ENCODE data around the gene DMBT1. TPM values are rescaled to one million over a fixed set of nuclear protein-coding genes. Genes with fewer than 3 reads are reported as not detected.

The DMBT1 gene
- total RNA-seq, 1 donor from 2014 or later, result not detected

GRCh38 chr10:122548407-122549085 lies 12.0 kb upstream of the DMBT1 start:
- intact Hi-C loops (cut with micrococcal nuclease), result no loop called here

- intact Hi-C loops (cut with micrococcal nuclease), result no loop called here
Measured at GRCh38 chr10:122549636-122550035, 10.9 kb upstream of the DMBT1 start.

GRCh38 chr10:122550427-122550826 lies 10.1 kb upstream of the DMBT1 start:
- intact Hi-C loops (cut with micrococcal nuclease), result no loop called here

- intact Hi-C loops (cut with micrococcal nuclease), result no loop called here
Measured at GRCh38 chr10:122550983-122551382, 9.6 kb upstream of the DMBT1 start.

GRCh38 chr10:122551450-122551849 lies 9.1 kb upstream of the DMBT1 start:
- intact Hi-C loops (cut with micrococcal nuclease), result no loop called here

GRCh38 chr10:122553341-122553740 lies 7.2 kb upstream of the DMBT1 start:
- intact Hi-C loops (cut with micrococcal nuclease), result no loop called here

- intact Hi-C loops (cut with micrococcal nuclease), result no loop called here
Measured at GRCh38 chr10:122554131-122555036, 6.2 kb upstream of the DMBT1 start.

- intact Hi-C loops (cut with micrococcal nuclease), result no loop called here
Measured at GRCh38 chr10:122555442-122555841, 5.1 kb upstream of the DMBT1 start.

- intact Hi-C loops (cut with micrococcal nuclease), result no loop called here
Measured at GRCh38 chr10:122557516-122557915, 3.0 kb upstream of the DMBT1 start.

GRCh38 chr10:122558452-122558851 lies 2.1 kb upstream of the DMBT1 start:
- intact Hi-C loops (cut with micrococcal nuclease), result no loop called here

GRCh38 chr10:122559228-122559627 lies 1.3 kb upstream of the DMBT1 start:
- intact Hi-C loops (cut with micrococcal nuclease), result loop anchor here (1.0 kb wide), 1 partner anchor 14 kb away; no protein-coding TSS in a partner anchor

- intact Hi-C loops (cut with micrococcal nuclease), result loop anchor here (10.0 kb wide), 1 partner anchor 1004 kb away; no protein-coding TSS in a partner anchor
Measured at GRCh38 chr10:122561212-122561611, 658 bp downstream of the DMBT1 start.

GRCh38 chr10:122561792-122562191 lies 1.2 kb downstream of the DMBT1 start:
- intact Hi-C loops (cut with micrococcal nuclease), result loop anchor here (10.0 kb wide), 1 partner anchor 1003 kb away; no protein-coding TSS in a partner anchor

GRCh38 chr10:122564980-122565379 lies 4.4 kb downstream of the DMBT1 start:
- intact Hi-C loops (cut with micrococcal nuclease), result loop anchor here (1.0 to 10.0 kb wide), 7 partner anchors 40 to 1000 kb away; no protein-coding TSS in a partner anchor

GRCh38 chr10:122565766-122566206 lies 5.2 kb downstream of the DMBT1 start:
- intact Hi-C loops (cut with micrococcal nuclease), result loop anchor here (1.0 to 10.0 kb wide), 8 partner anchors 41 to 999 kb away; no protein-coding TSS in a partner anchor

GRCh38 chr10:122566632-122567031 lies 6.1 kb downstream of the DMBT1 start:
- intact Hi-C loops (cut with micrococcal nuclease), result loop anchor here (2.0 to 10.0 kb wide), 2 partner anchors 136 to 998 kb away; no protein-coding TSS in a partner anchor

GRCh38 chr10:122567056-122567660 lies 6.6 kb downstream of the DMBT1 start:
- intact Hi-C loops (cut with micrococcal nuclease), result loop anchor here (2.0 to 10.0 kb wide), 2 partner anchors 136 to 998 kb away; no protein-coding TSS in a partner anchor

- intact Hi-C loops (cut with micrococcal nuclease), result loop anchor here (10.0 kb wide), 1 partner anchor 996 kb away; no protein-coding TSS in a partner anchor
Measured at GRCh38 chr10:122568551-122568950, 8.0 kb downstream of the DMBT1 start.

GRCh38 chr10:122570920-122571319 lies 10.4 kb downstream of the DMBT1 start:
- intact Hi-C loops (cut with micrococcal nuclease), result no loop called here

GRCh38 chr10:122571892-122572291 lies 11.3 kb downstream of the DMBT1 start:
- intact Hi-C loops (cut with micrococcal nuclease), result no loop called here

GRCh38 chr10:122575776-122576175 lies 15.2 kb downstream of the DMBT1 start:
- intact Hi-C loops (cut with micrococcal nuclease), result no loop called here

Measured in T-helper 1 cell treated with Interleukin-12 subunit alpha and Interleukin-12 subunit beta and Interleukin-4 antibody, amounts not matched to agents 30 ng/mL and 1 ng/mL, for 36 hours (primary cell).